GM19452 (cell line): ENCODE measurements around the gene PMPCA.

Source experiments
- ATAC-seq: cut with Tn5 transposase; IDR thresholded peaks from one replicate; pipeline ENCODE4 v1.9.1; 2021; ENCODE audit not compliant: unreplicated experiment

The PMPCA gene

GRCh38 chr9:136453326-136453725 is 42.9 kb downstream of the PMPCA start:
- no peak for ATAC-seq

DNA sequence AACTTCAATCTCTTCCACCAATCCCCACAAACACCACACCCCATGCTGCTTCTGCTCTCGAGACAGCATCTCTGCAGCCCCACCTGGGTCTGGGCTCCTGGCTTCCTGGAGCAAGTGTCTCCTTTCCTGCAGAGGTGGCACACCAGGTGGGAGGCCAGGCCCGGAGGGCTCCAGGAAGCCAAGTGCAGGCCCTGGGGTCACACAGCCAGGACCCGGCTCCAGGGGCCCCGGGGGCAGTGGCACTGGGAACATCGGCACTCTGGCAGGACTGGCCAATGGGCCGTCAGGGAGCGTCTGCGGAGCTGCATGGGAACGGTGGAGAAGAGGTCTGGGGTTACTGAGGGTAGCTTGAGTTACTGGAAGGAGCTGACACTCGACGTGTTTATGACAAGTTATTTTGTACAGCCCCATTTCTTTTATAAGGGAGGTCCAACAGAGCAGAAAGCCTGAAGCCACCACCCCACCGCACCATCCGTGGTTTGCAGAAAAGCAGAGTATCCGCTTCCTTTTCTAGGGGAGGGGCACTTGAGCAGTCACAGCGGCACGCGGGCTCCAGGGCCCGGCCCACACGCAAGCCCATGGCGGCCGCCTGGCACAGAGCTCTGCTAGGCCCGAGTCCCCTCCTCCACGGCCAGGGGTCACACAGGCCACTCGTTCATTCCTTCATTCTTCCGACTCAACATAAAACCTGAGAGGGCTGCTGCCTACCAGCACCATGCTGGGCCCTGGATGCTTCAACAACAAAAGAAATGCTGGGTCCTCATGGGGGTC is 43.8 kb downstream of the PMPCA start:
- no peak for ATAC-seq

DNA sequence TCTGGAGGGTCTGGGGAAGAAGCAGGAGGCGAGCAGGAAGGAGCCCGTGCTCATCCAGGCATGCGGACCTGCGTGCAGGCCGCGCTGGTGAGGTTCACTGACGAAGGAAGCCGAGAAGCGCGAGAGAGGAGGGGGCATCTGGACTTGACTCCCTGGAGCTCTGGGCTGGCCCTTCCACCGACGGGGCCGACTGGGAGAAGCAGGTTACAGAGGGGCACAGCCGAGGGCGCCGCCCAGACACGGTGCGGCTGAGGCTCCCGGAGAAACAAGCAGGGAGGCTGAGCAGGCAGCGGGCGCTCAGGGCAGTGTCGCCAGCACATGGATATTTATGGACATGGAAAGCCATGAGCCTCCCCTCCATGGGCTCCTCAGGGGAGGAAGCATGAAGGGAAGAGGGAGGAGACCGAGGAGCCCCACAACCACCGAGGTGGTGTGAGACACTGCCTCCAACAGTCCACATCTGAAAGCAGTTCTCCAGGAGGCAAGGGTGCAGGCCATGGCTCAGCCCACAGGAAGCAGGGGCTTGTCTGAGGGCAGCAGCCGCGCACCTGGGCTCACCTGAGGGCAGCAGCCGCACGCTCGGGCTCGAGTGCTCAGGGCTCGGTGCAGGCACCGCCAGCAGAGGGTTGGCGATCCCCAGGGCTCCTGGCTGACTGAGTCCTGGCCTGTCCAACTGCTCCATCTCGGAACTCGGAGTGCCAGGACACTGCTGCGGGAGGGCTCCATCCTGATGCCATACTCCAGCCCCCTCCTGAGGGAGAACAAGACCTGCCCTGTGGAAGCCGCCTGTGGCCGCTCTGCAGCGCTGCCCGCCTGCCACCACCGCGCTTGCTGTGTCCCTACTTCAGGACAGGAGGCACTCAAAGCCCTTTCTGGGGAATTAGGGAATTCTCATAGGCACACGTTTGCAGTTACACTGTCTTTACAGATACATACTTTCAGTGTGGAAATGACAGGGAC is 44.9 kb downstream of the PMPCA start:
- ATAC-seq: no peak

DNA sequence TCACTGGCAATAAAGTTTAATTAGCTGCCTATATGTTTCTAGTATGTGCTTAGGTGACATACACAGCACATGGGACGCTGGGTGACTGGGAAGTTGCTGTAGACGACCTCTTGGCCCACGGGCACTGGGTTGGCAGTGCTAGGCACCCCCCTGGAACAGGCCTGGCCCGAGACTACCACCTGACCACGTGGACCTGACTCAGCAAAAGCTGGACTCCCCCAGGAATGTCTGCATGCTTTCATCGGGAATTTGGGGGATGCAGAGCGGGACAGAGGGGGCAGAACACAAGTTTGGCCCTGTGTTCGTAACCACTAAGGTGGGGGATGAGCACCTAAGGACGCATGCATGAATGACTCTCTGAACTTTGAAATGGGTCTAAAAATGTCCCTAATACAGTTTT is 45.8 kb downstream of the PMPCA start:
- ATAC-seq: no peak

DNA sequence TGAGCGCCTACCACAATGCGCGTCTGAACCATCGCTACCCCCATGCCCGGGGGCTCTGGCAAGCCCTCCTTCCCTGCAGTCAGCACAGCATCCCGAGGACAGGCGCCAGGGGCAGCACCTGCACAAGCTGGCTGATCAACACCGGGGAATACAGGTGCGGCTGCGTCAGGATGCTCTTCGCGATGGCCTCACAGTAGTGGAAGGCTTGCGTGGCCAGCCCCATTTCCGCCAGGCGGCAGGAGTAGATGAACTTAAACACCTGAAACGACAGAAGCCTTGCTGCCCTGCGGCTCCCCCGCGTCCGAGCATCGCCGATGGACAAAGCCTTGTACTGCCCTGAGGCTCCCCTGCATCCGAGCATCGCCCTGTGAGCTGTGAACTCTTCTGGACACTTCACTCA is 46.9 kb downstream of the PMPCA start:
- no peak for ATAC-seq

- no peak for ATAC-seq
These were observed 49.0 kb downstream of the PMPCA start for GRCh38 chr9:136459425-136459824.

GRCh38 chr9:136460772-136461325 is 50.4 kb downstream of the PMPCA start:
- ATAC-seq: no peak

DNA sequence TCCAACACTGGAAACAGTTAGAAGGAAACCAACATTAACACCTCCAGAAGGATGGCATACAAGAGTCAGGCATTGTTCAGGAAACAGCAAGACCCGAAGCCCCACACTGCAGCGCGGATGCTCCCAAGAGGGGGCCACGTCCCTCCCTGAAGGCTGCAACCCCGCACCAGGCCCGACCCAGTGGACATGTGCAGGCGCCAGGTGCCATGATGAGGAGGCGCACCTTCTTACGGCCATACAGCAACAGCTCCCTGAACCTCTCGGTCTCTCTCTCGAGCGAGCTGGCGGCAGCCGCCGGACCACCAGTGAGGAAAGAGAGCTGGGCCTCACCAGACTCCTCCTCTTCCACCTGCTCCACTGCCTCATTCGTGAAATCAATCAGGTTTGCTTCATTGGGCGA is 52.2 kb downstream of the PMPCA start:
- no peak for ATAC-seq

DNA sequence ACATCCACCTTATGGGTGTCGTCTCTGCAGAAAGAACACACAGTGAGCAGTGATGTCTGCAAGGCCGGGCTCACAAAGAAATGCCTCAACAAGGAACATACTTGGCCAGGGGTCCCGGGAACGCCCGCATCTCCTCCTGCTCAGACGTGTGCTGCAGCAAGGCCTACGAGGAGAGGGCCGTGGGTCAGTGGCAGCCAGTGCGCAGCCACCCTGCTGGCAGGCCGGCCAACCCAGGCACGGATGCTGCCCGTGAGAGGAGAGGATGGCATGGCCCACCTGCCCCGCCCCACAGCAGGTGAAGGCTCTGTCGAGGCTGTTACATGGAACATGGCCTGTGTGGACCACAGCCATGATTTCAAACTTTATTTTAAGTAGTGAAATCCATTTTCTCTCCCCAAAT is 53.1 kb downstream of the PMPCA start:
- ATAC-seq: no peak

DNA sequence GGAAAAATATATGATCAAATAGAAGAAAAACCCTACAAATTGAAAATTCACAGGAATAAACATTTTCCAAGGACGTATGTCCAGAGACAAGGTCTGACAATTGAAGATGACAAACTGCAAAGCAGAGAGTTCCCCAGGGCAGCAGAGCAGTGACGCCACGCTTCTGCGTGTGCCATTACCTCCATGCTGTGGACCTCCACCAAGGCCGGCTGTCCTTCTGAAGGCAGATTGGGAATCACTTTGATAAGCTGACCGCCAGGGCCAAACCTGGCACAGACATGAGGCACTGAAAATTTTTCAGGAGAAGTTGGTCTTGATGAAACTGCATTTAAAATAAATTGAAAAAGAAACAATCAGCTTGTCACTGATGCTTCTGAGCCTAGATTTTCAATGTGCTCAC is 53.8 kb downstream of the PMPCA start:
- ATAC-seq: no peak

DNA sequence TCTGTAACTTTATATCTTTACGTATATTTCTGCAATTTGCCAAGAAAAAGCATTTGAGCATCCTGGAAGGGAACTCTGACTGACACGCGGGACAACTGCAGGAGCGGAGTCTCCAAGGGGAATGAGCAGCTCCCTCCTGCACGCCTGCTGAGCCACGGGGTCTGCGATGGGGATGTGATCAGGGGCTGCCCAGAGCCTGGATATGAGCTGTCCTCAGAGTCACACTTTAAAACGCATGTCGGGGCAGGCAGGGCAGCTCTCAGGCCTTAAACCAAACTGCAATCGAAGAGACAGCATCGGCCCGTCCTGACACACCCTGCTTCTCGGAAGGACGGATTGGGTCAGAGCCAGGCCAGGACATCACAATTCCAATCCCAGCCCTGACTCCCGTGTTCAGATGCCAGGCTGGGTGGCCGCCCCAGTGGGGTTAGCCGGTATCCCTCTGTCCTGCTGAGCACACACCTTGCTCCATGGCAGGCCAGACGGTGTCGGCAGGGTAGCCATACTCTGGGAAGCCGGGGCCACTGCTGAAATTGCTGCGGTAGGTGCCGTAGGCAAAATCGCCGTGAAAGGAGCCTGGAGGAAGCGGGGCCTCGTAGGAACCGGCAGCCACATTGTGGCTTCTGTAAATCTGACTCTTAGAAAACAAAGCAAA is 55.2 kb downstream of the PMPCA start:
- no peak for ATAC-seq

DNA sequence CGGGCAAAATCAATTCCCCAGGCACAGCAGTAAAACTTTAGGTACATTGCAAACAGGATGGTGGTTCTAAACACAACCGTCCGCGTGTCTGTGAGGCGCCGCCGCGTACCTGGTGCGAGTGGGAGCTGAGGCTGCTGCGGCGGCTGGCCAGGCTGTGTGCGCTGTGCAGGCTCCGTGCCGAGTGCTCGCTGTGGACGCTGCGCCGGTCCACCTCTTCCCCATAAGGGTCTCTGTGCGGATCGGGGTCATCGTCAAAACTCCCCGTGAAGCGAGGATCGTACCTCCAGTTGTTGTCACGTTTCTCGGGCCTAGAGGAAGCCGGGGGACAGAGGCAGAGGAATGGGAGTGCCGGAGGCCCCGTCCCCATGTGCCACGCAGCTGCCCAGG is 55.7 kb downstream of the PMPCA start:
- ATAC-seq: no peak

DNA sequence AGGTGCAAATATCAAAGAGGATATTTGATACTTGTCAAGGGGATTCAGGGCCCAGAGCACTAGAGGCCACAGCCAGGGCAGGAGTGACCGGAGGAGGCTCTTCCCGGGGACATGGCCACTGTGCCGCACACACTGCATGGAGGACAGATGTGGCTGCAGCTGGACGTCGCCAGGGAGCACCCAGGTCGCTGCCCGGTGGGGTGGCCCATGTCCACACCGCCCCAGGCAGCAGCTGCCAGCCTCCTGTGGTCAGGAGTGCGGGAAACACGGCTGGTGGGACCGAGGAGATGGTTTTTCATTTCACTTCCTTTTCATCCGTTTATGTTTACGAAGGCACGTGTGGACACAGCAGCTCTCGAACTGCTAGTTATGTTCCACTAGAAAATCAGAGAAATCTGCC is 57.3 kb downstream of the PMPCA start:
- ATAC-seq: no peak

DNA sequence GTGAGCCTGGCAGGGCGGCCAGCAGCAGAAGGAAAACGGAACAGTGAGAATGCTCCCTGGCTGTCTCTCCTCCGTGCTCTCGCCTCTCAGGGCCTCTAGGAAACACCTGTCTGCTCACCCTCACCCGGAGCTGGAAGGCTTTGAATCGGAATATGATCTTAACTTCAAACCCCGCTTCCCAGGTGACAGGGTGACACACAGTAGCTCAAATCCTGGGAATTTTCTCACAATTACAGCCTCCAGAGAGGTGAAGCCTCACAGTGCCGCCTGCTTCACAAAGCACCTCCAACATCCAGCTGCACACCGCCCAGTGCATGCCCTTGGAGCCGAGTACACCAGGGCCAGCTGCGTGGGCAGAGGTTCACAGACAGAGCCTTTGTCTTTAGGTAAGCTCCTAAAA is 59.9 kb downstream of the PMPCA start:
- no peak for ATAC-seq

GRCh38 chr9:136470792-136471469 is 60.5 kb downstream of the PMPCA start:
- no peak for ATAC-seq

DNA sequence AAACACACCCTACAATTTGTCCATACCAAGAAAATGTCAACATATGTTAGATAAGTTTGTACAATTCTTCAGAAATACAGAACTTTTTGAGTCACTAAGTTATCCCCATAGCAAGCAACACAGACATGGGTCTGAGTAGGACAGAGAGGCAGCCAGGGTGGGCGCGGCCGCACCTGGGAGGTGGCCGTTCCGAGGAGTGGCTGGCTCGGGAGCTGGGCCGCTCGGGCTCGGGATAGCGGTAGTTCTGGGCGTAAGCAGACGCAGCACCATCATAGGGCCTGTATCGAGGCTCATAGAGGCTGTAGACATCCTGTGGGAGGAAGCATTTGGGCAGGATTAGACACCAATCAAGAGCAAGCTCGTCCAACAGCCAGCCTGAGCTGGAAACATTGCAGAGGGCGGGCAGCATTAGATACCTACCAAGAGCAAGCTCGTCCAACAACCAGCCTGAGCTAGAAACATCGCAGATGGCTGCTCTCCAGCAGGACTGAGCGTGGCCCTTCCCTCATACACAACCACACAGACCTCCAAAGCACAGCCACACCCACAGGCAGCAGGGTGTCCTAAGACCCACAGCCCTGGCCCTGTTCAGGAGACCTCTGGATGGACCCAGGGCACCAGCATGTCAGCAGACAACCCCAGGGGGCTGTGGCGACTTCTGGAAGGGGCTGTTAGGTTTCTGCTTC is 61.5 kb downstream of the PMPCA start:
- ATAC-seq: no peak

- no peak for ATAC-seq
These were observed 62.3 kb downstream of the PMPCA start for GRCh38 chr9:136472640-136473353.

DNA sequence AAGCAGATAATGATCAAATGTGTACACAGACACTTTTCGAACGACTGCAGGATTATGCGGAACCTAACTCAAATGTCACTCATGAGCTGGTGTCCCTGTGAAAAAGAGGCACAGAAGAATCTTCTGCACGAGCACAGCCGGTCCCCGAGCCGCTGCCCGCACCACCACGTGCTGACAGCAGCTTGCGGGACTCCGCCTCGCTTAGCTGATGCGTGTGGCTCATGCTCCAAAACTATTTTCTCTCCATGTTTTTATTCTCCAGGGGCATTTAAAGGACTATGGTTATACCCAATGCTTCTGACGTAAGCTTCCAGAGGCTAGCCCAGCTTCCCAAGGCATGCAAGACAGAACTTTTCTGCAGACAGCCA is 62.9 kb downstream of the PMPCA start:
- no peak for ATAC-seq
